GM18951 (cell line): ENCODE results near the gene MAP3K6.

Experiments used
- POLR2A ChIP-seq: IDR thresholded peaks from 4 replicates; pipeline ENCODE4 v1.6.1; 2011; ENCODE audit warnings: mild to moderate bottlenecking; ENCODE audit not compliant: insufficient read length, insufficient read depth; ENCODE audit errors: extremely low read depth
- in situ Hi-C: fragments of 300-500 bp; cut with MboI; formaldehyde crosslinking; loops from one replicate; pipeline ENCODE4 v1.12.0; 2022; ENCODE audit warnings: low sequenced_read_pairs, mixed read lengths, inconsistent platforms; ENCODE audit not compliant: unreplicated experiment

The MAP3K6 gene

GRCh38 chr1:27377760-27378495 is 11.2 kb upstream of the MAP3K6 start:
- no peak for TF ChIP-seq POLR2A
- in situ Hi-C loops: no loop called here

GRCh38 chr1:27374362-27375086 is 7.8 kb upstream of the MAP3K6 start, which contains the start of gene FCN3:
TSS of gene FCN3 (minus strand) at chr1:27374824. CDS start at chr1:27374818, 6 bp downstream.
- no peak for TF ChIP-seq POLR2A
- in situ Hi-C loops: no loop called here

GRCh38 chr1:27372808-27373690 is 6.3 kb upstream of the MAP3K6 start:
- in situ Hi-C loops: no loop called here

GRCh38 chr1:27372022-27372807 is 5.5 kb upstream of the MAP3K6 start:
- in situ Hi-C loops: no loop called here
- TF ChIP-seq POLR2A: no peak

More at GRCh38 chr1:27372808-27373690, 6.3 kb upstream of the MAP3K6 start:
- no peak for TF ChIP-seq POLR2A

- in situ Hi-C loops: no loop called here
- no peak for TF ChIP-seq POLR2A
Observed at GRCh38 chr1:27368869-27369582, 2.3 kb upstream of the MAP3K6 start.

- in situ Hi-C loops: no loop called here
- no peak for TF ChIP-seq POLR2A
Observed at GRCh38 chr1:27367160-27367650, 444 bp upstream of the MAP3K6 start.

GRCh38 chr1:27366113-27366410 is 699 bp downstream of the MAP3K6 start:
- in situ Hi-C loops: no loop called here
- peak; percentile 31 for TF ChIP-seq POLR2A

GRCh38 chr1:27365372-27366112 is 1.2 kb downstream of the MAP3K6 start:
- in situ Hi-C loops: no loop called here
- peak; percentile 51 for TF ChIP-seq POLR2A

GRCh38 chr1:27364696-27365371 is 1.9 kb downstream of the MAP3K6 start:
- in situ Hi-C loops: no loop called here
- TF ChIP-seq POLR2A: no peak

- in situ Hi-C loops: no loop called here
- no peak for TF ChIP-seq POLR2A
Observed at GRCh38 chr1:27363766-27364695, 2.7 kb downstream of the MAP3K6 start.
